ENCODE results near the gene B4GALNT2. TPM values are rescaled to one million over a fixed set of nuclear protein-coding genes. Genes with fewer than 3 reads are reported as not detected.

B4GALNT2 gene
- total and polyA plus RNA-seq, 2 of the 13 experiments (the other 11 are each of a cell fraction or from before 2014, with no cell fraction given): not detected

DNA sequence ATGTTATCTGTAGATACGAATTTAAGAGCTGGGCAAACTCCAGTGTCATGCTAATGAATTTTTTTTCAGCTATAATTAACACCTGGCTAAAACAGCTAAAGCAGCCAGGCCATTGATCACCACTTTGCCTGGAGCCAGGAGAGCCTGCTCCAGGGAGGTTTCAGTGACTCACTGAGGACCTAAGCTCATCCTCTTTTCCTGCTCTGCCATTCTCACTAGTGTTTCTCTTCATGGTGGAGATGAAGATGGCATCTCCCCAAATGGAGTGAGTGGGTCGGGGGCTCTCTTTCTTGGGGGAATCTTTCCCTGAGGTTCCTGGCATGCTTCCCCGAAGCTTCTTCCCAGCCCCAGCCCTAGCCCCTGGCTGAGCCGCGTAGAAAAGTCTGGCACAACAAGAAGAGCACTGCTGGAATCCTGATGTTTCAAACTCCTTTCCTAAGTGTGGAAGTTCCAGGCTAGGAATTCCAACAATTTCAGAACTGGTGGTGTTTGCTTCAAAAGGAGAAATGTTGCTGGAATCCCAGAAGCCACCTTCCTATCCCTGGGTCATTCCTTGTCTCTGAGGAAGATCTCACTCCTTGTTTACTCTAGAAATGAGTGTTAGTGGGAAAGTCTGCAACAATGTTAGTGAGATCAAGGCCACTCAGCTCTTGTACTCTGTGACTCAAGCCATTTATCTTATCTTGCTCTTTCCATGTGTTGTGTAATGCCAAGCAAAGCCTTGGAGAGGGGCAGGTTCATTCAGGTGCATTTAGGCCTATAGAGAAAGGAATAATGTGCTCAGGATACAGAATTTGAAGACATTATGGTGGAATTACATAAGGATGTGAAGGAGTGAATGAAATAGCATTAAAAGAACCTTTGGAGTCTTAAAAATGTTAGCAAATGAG lies 26.0 kb upstream of the B4GALNT2 start (continued):
- TF ChIP-seq, protein P1, sequence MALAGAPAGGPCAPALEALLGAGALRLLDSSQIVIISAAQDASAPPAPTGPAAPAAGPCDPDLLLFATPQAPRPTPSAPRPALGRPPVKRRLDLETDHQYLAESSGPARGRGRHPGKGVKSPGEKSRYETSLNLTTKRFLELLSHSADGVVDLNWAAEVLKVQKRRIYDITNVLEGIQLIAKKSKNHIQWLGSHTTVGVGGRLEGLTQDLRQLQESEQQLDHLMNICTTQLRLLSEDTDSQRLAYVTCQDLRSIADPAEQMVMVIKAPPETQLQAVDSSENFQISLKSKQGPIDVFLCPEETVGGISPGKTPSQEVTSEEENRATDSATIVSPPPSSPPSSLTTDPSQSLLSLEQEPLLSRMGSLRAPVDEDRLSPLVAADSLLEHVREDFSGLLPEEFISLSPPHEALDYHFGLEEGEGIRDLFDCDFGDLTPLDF (CRISPR knock-in tag; IDR thresholded peaks at IDR 0.05): no peak
- TF ChIP-seq, protein P2, sequence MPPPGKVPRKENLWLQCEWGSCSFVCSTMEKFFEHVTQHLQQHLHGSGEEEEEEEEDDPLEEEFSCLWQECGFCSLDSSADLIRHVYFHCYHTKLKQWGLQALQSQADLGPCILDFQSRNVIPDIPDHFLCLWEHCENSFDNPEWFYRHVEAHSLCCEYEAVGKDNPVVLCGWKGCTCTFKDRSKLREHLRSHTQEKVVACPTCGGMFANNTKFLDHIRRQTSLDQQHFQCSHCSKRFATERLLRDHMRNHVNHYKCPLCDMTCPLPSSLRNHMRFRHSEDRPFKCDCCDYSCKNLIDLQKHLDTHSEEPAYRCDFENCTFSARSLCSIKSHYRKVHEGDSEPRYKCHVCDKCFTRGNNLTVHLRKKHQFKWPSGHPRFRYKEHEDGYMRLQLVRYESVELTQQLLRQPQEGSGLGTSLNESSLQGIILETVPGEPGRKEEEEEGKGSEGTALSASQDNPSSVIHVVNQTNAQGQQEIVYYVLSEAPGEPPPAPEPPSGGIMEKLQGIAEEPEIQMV (CRISPR knock-in tag; IDR thresholded peaks at IDR 0.05; ENCODE audit: low read depth): no peak
- 0 out of 2 replicates have a peak, but pooled peaks have one; percentile 46 for TF ChIP-seq KDM4B (CRISPR knock-in tag; IDR thresholded peaks at IDR 0.05)
- peak; percentile 89; the same call in 1 of the 2 replicates for TF ChIP-seq SMAD3 (CRISPR knock-in tag; IDR thresholded peaks at IDR 0.05)
- TF ChIP-seq PHF5A (CRISPR knock-in tag; IDR thresholded peaks at IDR 0.05; ENCODE audit: low read depth, unreplicated experiment): peak; percentile 81
- peak; percentile 81 for TF ChIP-seq NR2F6 (IDR thresholded peaks at IDR 0.05)
- TF ChIP-seq NR2F6 (CRISPR knock-in tag; IDR thresholded peaks at IDR 0.05): peak; percentile 80
- peak; percentile 72 for TF ChIP-seq FOXK2 (IDR thresholded peaks at IDR 0.05)
- TF ChIP-seq MEIS1 (CRISPR knock-in tag; IDR thresholded peaks at IDR 0.05; ENCODE audit: borderline replicate concordance): 0 out of 2 replicates have a peak, but pooled peaks have one; percentile 58
- TF ChIP-seq, protein P3, sequence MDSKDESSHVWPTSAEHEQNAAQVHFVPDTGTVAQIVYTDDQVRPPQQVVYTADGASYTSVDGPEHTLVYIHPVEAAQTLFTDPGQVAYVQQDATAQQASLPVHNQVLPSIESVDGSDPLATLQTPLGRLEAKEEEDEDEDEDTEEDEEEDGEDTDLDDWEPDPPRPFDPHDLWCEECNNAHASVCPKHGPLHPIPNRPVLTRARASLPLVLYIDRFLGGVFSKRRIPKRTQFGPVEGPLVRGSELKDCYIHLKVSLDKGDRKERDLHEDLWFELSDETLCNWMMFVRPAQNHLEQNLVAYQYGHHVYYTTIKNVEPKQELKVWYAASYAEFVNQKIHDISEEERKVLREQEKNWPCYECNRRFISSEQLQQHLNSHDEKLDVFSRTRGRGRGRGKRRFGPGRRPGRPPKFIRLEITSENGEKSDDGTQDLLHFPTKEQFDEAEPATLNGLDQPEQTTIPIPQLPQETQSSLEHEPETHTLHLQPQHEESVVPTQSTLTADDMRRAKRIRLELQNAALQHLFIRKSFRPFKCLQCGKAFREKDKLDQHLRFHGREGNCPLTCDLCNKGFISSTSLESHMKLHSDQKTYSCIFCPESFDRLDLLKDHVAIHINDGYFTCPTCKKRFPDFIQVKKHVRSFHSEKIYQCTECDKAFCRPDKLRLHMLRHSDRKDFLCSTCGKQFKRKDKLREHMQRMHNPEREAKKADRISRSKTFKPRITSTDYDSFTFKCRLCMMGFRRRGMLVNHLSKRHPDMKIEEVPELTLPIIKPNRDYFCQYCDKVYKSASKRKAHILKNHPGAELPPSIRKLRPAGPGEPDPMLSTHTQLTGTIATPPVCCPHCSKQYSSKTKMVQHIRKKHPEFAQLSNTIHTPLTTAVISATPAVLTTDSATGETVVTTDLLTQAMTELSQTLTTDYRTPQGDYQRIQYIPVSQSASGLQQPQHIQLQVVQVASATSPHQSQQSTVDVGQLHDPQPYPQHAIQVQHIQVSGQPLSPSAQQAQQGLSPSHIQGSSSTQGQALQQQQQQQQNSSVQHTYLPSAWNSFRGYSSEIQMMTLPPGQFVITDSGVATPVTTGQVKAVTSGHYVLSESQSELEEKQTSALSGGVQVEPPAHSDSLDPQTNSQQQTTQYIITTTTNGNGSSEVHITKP (CRISPR knock-in tag; IDR thresholded peaks at IDR 0.05; ENCODE audit: low read depth): peak; percentile 69; the same call in 1 of the 2 replicates
- TF ChIP-seq, protein P4, sequence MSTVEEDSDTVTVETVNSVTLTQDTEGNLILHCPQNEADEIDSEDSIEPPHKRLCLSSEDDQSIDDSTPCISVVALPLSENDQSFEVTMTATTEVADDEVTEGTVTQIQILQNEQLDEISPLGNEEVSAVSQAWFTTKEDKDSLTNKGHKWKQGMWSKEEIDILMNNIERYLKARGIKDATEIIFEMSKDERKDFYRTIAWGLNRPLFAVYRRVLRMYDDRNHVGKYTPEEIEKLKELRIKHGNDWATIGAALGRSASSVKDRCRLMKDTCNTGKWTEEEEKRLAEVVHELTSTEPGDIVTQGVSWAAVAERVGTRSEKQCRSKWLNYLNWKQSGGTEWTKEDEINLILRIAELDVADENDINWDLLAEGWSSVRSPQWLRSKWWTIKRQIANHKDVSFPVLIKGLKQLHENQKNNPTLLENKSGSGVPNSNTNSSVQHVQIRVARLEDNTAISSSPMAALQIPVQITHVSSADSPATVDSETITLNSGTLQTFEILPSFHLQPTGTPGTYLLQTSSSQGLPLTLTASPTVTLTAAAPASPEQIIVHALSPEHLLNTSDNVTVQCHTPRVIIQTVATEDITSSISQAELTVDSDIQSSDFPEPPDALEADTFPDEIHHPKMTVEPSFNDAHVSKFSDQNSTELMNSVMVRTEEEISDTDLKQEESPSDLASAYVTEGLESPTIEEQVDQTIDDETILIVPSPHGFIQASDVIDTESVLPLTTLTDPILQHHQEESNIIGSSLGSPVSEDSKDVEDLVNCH (CRISPR knock-in tag; IDR thresholded peaks at IDR 0.05): no peak
- TF ChIP-seq ZNF124 (CRISPR knock-in tag; IDR thresholded peaks at IDR 0.05): peak; percentile 94
- no peak for TF ChIP-seq BHLHE40 (IDR thresholded peaks at IDR 0.05; ENCODE audit: low read length)
- TF ChIP-seq FOXC1 (CRISPR knock-in tag; IDR thresholded peaks at IDR 0.05; ENCODE audit: borderline replicate concordance): no peak; the same call in 1 of the 2 replicates
- TF ChIP-seq HES4 (CRISPR knock-in tag; IDR thresholded peaks at IDR 0.05; ENCODE audit: borderline replicate concordance): no peak
- TF ChIP-seq, protein P5, sequence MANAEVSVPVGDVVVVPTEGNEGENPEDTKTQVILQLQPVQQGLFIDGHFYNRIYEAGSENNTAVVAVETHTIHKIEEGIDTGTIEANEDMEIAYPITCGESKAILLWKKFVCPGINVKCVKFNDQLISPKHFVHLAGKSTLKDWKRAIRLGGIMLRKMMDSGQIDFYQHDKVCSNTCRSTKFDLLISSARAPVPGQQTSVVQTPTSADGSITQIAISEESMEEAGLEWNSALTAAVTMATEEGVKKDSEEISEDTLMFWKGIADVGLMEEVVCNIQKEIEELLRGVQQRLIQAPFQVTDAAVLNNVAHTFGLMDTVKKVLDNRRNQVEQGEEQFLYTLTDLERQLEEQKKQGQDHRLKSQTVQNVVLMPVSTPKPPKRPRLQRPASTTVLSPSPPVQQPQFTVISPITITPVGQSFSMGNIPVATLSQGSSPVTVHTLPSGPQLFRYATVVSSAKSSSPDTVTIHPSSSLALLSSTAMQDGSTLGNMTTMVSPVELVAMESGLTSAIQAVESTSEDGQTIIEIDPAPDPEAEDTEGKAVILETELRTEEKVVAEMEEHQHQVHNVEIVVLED (CRISPR knock-in tag; IDR thresholded peaks at IDR 0.05; ENCODE audit: borderline replicate concordance): 0 out of 2 replicates have a peak, but pooled peaks have one; percentile 3
- peak; percentile 77; the same call in 1 of the 2 replicates for TF ChIP-seq ETV5 (CRISPR knock-in tag; IDR thresholded peaks at IDR 0.05; ENCODE audit: borderline replicate concordance)
- TF ChIP-seq KDM1A (CRISPR knock-in tag; IDR thresholded peaks at IDR 0.05): peak; percentile 17; the same call in 1 of the 2 replicates
- TF ChIP-seq BCL6 (CRISPR knock-in tag; IDR thresholded peaks at IDR 0.05): peak; percentile 92
